ENCODE measurements around the gene CTDSPL. TPM values are rescaled to one million over a fixed set of nuclear protein-coding genes. Genes with fewer than 3 reads are reported as not detected.

CTDSPL gene
- total and polyA plus RNA-seq, 2 of the 8 experiments (the other 6 are each of a cell fraction or from before 2014, with no cell fraction given): 20.3 to 42.2 TPM

DNA sequence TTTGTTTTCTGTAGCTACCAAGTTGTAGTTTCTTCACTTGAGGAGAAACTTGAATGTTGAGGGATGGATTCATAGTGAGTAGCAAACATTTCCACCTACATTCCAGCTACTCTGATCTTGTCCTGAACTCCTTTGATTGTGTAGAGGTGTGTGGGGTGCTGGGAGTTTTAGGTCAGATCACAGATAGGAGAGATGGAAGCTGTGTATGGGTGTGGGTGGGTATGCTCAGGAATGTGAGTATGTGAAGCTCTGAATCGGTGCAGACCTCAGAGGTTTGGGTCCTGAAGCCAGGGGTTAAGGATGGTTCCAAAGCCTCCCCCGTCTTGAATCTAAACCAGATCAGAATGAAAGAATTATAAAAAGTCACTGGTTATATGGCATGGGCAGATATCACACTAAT lies 76.3 kb downstream of the CTDSPL start:
- CTCF ChIA-PET (ENCODE audit: partially characterized antibody): interaction anchor here (0.7 to 2.7 kb wide), 8 partner anchors 9 to 496 kb away, joined by 3 to 7 read pairs (median 4); no protein-coding TSS in a partner anchor
- no peak overlapping the region for H3K4me2 ChIP-seq (ENCODE audit: insufficient read depth in 1 of 2, low read depth in 2 of 2, low read length in 2 of 2)
- no peak for TF ChIP-seq JUN (IDR thresholded peaks at IDR 0.05; ENCODE audit: low read depth, low read length)
- TF ChIP-seq KDM5A (IDR thresholded peaks at IDR 0.05; ENCODE audit: low read length): no peak
- TF ChIP-seq CTBP2 (IDR thresholded peaks at IDR 0.05; ENCODE audit: borderline replicate concordance, insufficient read depth, insufficient read length, low read length): no peak
- no peak for TF ChIP-seq POLR2AphosphoS5 (IDR thresholded peaks at IDR 0.05; ENCODE audit: low read depth, low read length)
- TF ChIP-seq SAP30 (IDR thresholded peaks at IDR 0.05; ENCODE audit: insufficient read depth, insufficient replicate concordance, low read length): no peak
- TF ChIP-seq RXRA (IDR thresholded peaks at IDR 0.05; ENCODE audit: insufficient read depth, low read depth, low read length): no peak
- TF ChIP-seq SIRT6 (IDR thresholded peaks at IDR 0.05; ENCODE audit: low read length): no peak
- no peak for TF ChIP-seq RFX5 (IDR thresholded peaks at IDR 0.05; ENCODE audit: borderline replicate concordance, low read depth, low read length)
- TF ChIP-seq BRCA1 (IDR thresholded peaks at IDR 0.05; ENCODE audit: low read depth, low read length): no peak
- TF ChIP-seq CEBPB (IDR thresholded peaks at IDR 0.05; ENCODE audit: low read depth, low read length): no peak
- TF ChIP-seq CBX5 (IDR thresholded peaks at IDR 0.05; ENCODE audit: low read depth, low read length): no peak
- TF ChIP-seq RAD21 (IDR thresholded peaks at IDR 0.05 in 1 of 2, conservative IDR thresholded peaks at IDR 0.05 in 1 of 2; ENCODE audit: low read depth in 2 of 2, low read length in 2 of 2): no peak
- no peak for TF ChIP-seq KDM4A (IDR thresholded peaks at IDR 0.05; ENCODE audit: low read depth, low read length, severe bottlenecking)
- no peak for TF ChIP-seq RNF2 (IDR thresholded peaks at IDR 0.05; ENCODE audit: borderline replicate concordance, low read depth, low read length, missing control alignments, poor library complexity, severe bottlenecking)

More for the DNA sequence above, 76.3 kb downstream of the CTDSPL start:
- H2BK120ac ChIP-seq (replicated peaks; ENCODE audit: low read depth, low read length): no peak overlapping the region
- H2BK20ac ChIP-seq (ENCODE audit: low read length): no peak overlapping the region
- DNase-seq (ENCODE audit: low read depth in 1 of 2, low spot score in 2 of 2): no peak
- no peak for FAIRE-seq
- no peak overlapping the region for H3K23ac ChIP-seq (ENCODE audit: insufficient read length)
- H3K79me2 ChIP-seq (ENCODE audit: control insufficient read depth in 1 of 2, insufficient read depth in 2 of 2, low read length in 2 of 2): no peaks in the 10 kb centered on the region
- H2BK5ac ChIP-seq (ENCODE audit: low read depth, low read length): no peak overlapping the region
- no peaks in the 10 kb centered on the region for H3K9me3 ChIP-seq (ENCODE audit: insufficient read depth in 2 of 2, low read depth in 1 of 2, low read length in 1 of 2)
- no peaks in the 10 kb centered on the region for H3K23me2 ChIP-seq (ENCODE audit: low read depth, low read length)
- no peak overlapping the region for H3K4me3 ChIP-seq (ENCODE audit: extremely low read depth in 1 of 4, insufficient read depth in 2 of 4, low read depth in 3 of 4, low read length in 4 of 4)
- H3K4me1 ChIP-seq (replicated peaks in 1 of 4; ENCODE audit: control insufficient read depth in 3 of 4, insufficient read depth in 4 of 4, low read length in 3 of 4): peaks cover 0 to 4% (median 1%) of the 10 kb centered on the region in 4 experiments; a peak in 2 of 7 replicates
- H3K18ac ChIP-seq (ENCODE audit: extremely low read depth, low read length): no peak overlapping the region
- H2BK12ac ChIP-seq (ENCODE audit: low read depth, low read length): no peak overlapping the region; the same call in 1 of the 2 replicates
- H3K4ac ChIP-seq (replicated peaks; ENCODE audit: insufficient read length, low read depth, low read length): no peak overlapping the region
- peaks cover 0 to 2% of the 10 kb centered on the region in 2 experiments for H4K20me1 ChIP-seq (replicated peaks in 1 of 2; ENCODE audit: control insufficient read depth in 1 of 2, insufficient read depth in 2 of 2, low read length in 2 of 2)
- H2AFZ ChIP-seq (ENCODE audit: low read length): no peak overlapping the region
- no peaks in the 10 kb centered on the region; the same call in 1 of the 2 replicates for H3K79me1 ChIP-seq (ENCODE audit: low read depth, low read length)
- no peak overlapping the region for H2AK5ac ChIP-seq (ENCODE audit: low read depth, low read length)
- no peak overlapping the region for H3K27ac ChIP-seq (ENCODE audit: low read depth, low read length)
- H3K14ac ChIP-seq (ENCODE audit: insufficient read length): no peak overlapping the region
- H4K8ac ChIP-seq (ENCODE audit: extremely low read depth, insufficient read depth, low read length): no peak overlapping the region
- H2BK15ac ChIP-seq (ENCODE audit: low read length): no peak overlapping the region
- H4K5ac ChIP-seq (ENCODE audit: insufficient read length, low read depth, low read length): no peak overlapping the region
- POLR2A ChIA-PET (ENCODE audit: partially characterized antibody): no interaction called here
- 92% methylated on average over 2 of the region's 2 CpGs; no CpG with 5 or more reads in 1 of the 2 experiments for WGBS, 2 experiments (ENCODE audit: extremely low coverage in 1 of 2, insufficient coverage in 1 of 2, insufficient read length in 1 of 2, insufficient replicate concordance in 2 of 2, low coverage in 1 of 2, low lambda C conversion rate in 2 of 2, missing lambda C conversion rate in 1 of 2)
- no peak overlapping the region for H4K91ac ChIP-seq (replicated peaks; ENCODE audit: insufficient read length, low read length)
- H3K27me3 ChIP-seq (replicated peaks in 1 of 4; ENCODE audit: control insufficient read depth in 3 of 4, extremely low read depth in 1 of 4, insufficient read depth in 3 of 4, low read length in 3 of 4): no peaks in the 10 kb centered on the region
- H3K56ac ChIP-seq (replicated peaks; ENCODE audit: insufficient read length, low read depth, low read length): no peak overlapping the region
- no peaks in the 10 kb centered on the region for H3K36me3 ChIP-seq (ENCODE audit: control insufficient read depth in 2 of 4, insufficient read depth in 4 of 4, low read length in 3 of 4)
- H3K9ac ChIP-seq (replicated peaks in 1 of 4; ENCODE audit: extremely low read depth in 1 of 4, low read depth in 3 of 4, low read length in 3 of 4): no peak overlapping the region
